PC-3 (cell line): ENCODE results near the gene CDK19. TPM values are rescaled to one million over a fixed set of nuclear protein-coding genes. Genes with fewer than 3 reads are reported as not detected.

Experiments used
- ATAC-seq: fragments of 200-7000 bp; cut with Tn5 transposase; 2 replicates; pipeline ENCODE4 v1.9.1; 2020; ENCODE audit warnings: mild to moderate bottlenecking, moderate library complexity
- BruUV-seq: library from RNA; stranded (reverse); fragments of 400-500 nt; replicated peaks from 2 replicates; lab custom pipeline; 2021; lab: Mats Ljungman, UMichigan
- CTCF ChIA-PET: fragments of 300-600 bp; sonication (Branson Sonifier 250); formaldehyde crosslinking; loops from one replicate; lab custom pipeline; 2022; ENCODE audit warnings: antibody characterized with exemption; lab: Charles Lee
- POLR2A ChIA-PET: fragments of 300-600 bp; sonication (Branson Sonifier 250); formaldehyde crosslinking; loops from one replicate; lab custom pipeline; 2022; ENCODE audit warnings: antibody characterized with exemption; ENCODE audit not compliant: unreplicated experiment; lab: Charles Lee
- DNase-seq: peaks from one replicate; pipeline ENCODE4 v3.0.0-alpha.2; 2015
- H2AFZ ChIP-seq: fragments of 300-600 bp; sonication (generic); 2 replicates; pipeline ENCODE4 v1.6.0; 2016; ENCODE audit warnings: antibody characterized with exemption, low read length
- H3F3A ChIP-seq: fragments of 300-600 bp; sonication (generic); one replicate; pipeline ENCODE4 v1.6.0; 2017; ENCODE audit warnings: antibody characterized with exemption, low read length, control low read depth, mild to moderate bottlenecking; ENCODE audit not compliant: unreplicated experiment
- H3K27ac ChIP-seq: fragments of 300-600 bp; sonication (generic); 2 replicates; pipeline ENCODE4 v1.5.1; 2016; ENCODE audit warnings: mild to moderate bottlenecking, low read length
- H3K27me3 ChIP-seq: fragments of 300-600 bp; sonication (generic); 2 replicates; pipeline ENCODE4 v1.6.1; 2016; ENCODE audit warnings: low read length, mixed read lengths
- H3K36me3 ChIP-seq: fragments of 300-600 bp; sonication (generic); 2 replicates; pipeline ENCODE4 v1.6.1; 2016; ENCODE audit warnings: low read depth, mixed run types, low read length, mixed read lengths
- H3K4me1 ChIP-seq: fragments of 300-600 bp; sonication (generic); 2 replicates; pipeline ENCODE4 v1.5.1; 2016; ENCODE audit warnings: low read length; ENCODE audit not compliant: insufficient read depth
- H3K4me2 ChIP-seq: fragments of 300-600 bp; sonication (generic); 2 replicates; pipeline ENCODE4 v1.6.0; 2016; ENCODE audit warnings: low read length
- H3K4me3 ChIP-seq: fragments of 300-600 bp; sonication (generic); 2 replicates; pipeline ENCODE4 v1.5.1; 2016; ENCODE audit warnings: mild to moderate bottlenecking, low read length, mixed read lengths
- H3K79me2 ChIP-seq: fragments of 300-600 bp; sonication (generic); 2 replicates; pipeline ENCODE4 v1.6.1; 2017; ENCODE audit warnings: low read length, mixed read lengths
- H3K9ac ChIP-seq: fragments of 300-600 bp; sonication (generic); 2 replicates; pipeline ENCODE4 v1.6.0; 2016; ENCODE audit warnings: mild to moderate bottlenecking, low read length
- H3K9me2 ChIP-seq: fragments of 300-600 bp; sonication (generic); replicated peaks from 2 replicates; pipeline ENCODE4 v1.6.1; 2016; ENCODE audit warnings: mixed run types, low read length, mixed read lengths
- H3K9me3 ChIP-seq: fragments of 300-600 bp; sonication (generic); 2 replicates; pipeline ENCODE4 v1.6.1; 2016; ENCODE audit warnings: low read length, mixed read lengths
- H4K20me1 ChIP-seq: fragments of 300-600 bp; sonication (generic); 2 replicates; pipeline ENCODE4 v1.6.1; 2016; ENCODE audit warnings: low read length, mixed read lengths
- EZH2 ChIP-seq: fragments of 300-600 bp; sonication (generic); IDR thresholded peaks from one replicate; pipeline ENCODE4 v1.6.1; 2017; ENCODE audit warnings: antibody characterized with exemption, mild to moderate bottlenecking, low read length; ENCODE audit not compliant: unreplicated experiment
- EZH2phosphoT487 ChIP-seq: fragments of 300-600 bp; sonication (generic); IDR thresholded peaks from 2 replicates; pipeline ENCODE4 v1.6.1; 2018; ENCODE audit warnings: mild to moderate bottlenecking, antibody characterized with exemption, low read length, borderline replicate concordance
- intact Hi-C: fragments of 100-400 bp; cut with micrococcal nuclease; formaldehyde crosslinking; loops from 2 replicates; pipeline ENCODE4 v1.9.0; 2023
- total RNA-seq: library from RNA; depleted of rRNA; stranded (reverse); fragments of >200 nt; gene quantifications from 2 replicates; pipeline ENCODE4 v1.2.3, GENCODE V29; 2014
- TF ChIP-seq, protein P1 (sequence below): fragments of 300-600 bp; sonication (generic); conservative IDR thresholded peaks from 2 replicates; pipeline ENCODE4 v1.5.1; 2017; ENCODE audit warnings: antibody characterized with exemption, low read depth, mild to moderate bottlenecking, low read length

Gene CDK19
- total RNA-seq, 1 experiment from 2014 or later: 4.2 TPM

- Histone ChIP-seq H3K27ac (peak overlapping the region; percentile 97), H3K36me3 (0 out of 2 replicates have a peak, but pooled peaks cover 2% of the 10 kb centered on the region), H3K27me3 (no peaks in the 10 kb centered on the region), H3K79me2 (no peaks in the 10 kb centered on the region), H4K20me1 (no peaks in the 10 kb centered on the region), H3K4me1 (peaks cover 43% of the 10 kb centered on the region), H2AFZ (no peak overlapping the region), H3K9me3 (no peaks in the 10 kb centered on the region), H3K4me3 (no peak overlapping the region), H3K9me2 (no peaks in the 10 kb centered on the region), H3K4me2 (peak overlapping the region; percentile 48), H3K9ac (peak overlapping the region; percentile 23; the same call in 1 of the 2 replicates), H3F3A (peaks cover 7% of the 10 kb centered on the region)
- TF ChIP-seq, protein P1, sequence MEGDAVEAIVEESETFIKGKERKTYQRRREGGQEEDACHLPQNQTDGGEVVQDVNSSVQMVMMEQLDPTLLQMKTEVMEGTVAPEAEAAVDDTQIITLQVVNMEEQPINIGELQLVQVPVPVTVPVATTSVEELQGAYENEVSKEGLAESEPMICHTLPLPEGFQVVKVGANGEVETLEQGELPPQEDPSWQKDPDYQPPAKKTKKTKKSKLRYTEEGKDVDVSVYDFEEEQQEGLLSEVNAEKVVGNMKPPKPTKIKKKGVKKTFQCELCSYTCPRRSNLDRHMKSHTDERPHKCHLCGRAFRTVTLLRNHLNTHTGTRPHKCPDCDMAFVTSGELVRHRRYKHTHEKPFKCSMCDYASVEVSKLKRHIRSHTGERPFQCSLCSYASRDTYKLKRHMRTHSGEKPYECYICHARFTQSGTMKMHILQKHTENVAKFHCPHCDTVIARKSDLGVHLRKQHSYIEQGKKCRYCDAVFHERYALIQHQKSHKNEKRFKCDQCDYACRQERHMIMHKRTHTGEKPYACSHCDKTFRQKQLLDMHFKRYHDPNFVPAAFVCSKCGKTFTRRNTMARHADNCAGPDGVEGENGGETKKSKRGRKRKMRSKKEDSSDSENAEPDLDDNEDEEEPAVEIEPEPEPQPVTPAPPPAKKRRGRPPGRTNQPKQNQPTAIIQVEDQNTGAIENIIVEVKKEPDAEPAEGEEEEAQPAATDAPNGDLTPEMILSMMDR: no peak
- TF ChIP-seq EZH2phosphoT487: no peak
- CTCF ChIA-PET: interaction anchor here (0.5 to 0.6 kb wide), 2 partner anchors 220 to 349 kb away, joined by 3 to 18 read pairs; no protein-coding TSS in a partner anchor
- POLR2A ChIA-PET: interaction anchor here (1.9 kb wide), 1 partner anchor 219 kb away, joined by 8 read pairs; the partner anchor contains the start of gene AMD1
- no peak for ATAC-seq
- no TSS peak for BruUV-seq
- no peak for DNase-seq
- intact Hi-C loops: no loop called here
Measured at GRCh38 chr6:110655821-110656220, 159.4 kb downstream of the CDK19 start.

- H3K4me1 ChIP-seq: peaks cover 43% of the 10 kb centered on the region
- peak overlapping the region; percentile 65 for H3K4me2 ChIP-seq
- H3K79me2 ChIP-seq: no peaks in the 10 kb centered on the region
- no peaks in the 10 kb centered on the region for H3K9me3 ChIP-seq
- ATAC-seq (peak; percentile 85), DNase-seq (peak; percentile 82)
- no peak overlapping the region for H2AFZ ChIP-seq
- peak overlapping the region; percentile 92 for H3K27ac ChIP-seq
- peaks cover 7% of the 10 kb centered on the region for H3F3A ChIP-seq
- no peaks in the 10 kb centered on the region for H3K27me3 ChIP-seq
- no peak for TF ChIP-seq EZH2phosphoT487
- TF ChIP-seq EZH2: no peak
- TF ChIP-seq, protein P1: no peak
- H3K36me3 ChIP-seq: no peaks in the 10 kb centered on the region
- no TSS peak for BruUV-seq
- no peaks in the 10 kb centered on the region for H3K9me2 ChIP-seq
- H3K9ac ChIP-seq: peak overlapping the region; percentile 52
- ChIA-PET CTCF (interaction anchor here (0.8 kb wide), 1 partner anchor 35 kb away, joined by 3 read pairs; no protein-coding TSS in a partner anchor), POLR2A (no interaction called here)
- no peaks in the 10 kb centered on the region for H4K20me1 ChIP-seq
- intact Hi-C loops: loop anchor here (1.0 kb wide), 1 partner anchor 8 kb away; no protein-coding TSS in a partner anchor
- H3K4me3 ChIP-seq: no peak overlapping the region
Measured at GRCh38 chr6:110654096-110654820, 161.0 kb downstream of the CDK19 start.

- ATAC-seq (no peak), DNase-seq (no peak)
- peak overlapping the region; percentile 65 for H3K4me2 ChIP-seq
- POLR2A ChIA-PET: no interaction called here
- TF ChIP-seq, protein P1: no peak
- TF ChIP-seq EZH2phosphoT487 (no peak), EZH2 (no peak)
- no peaks in the 10 kb centered on the region for H3K27me3 ChIP-seq
- H3F3A ChIP-seq: peaks cover 7% of the 10 kb centered on the region
- no peaks in the 10 kb centered on the region for H3K9me2 ChIP-seq
- intact Hi-C loops: no loop called here
- BruUV-seq: no TSS peak
- CTCF ChIA-PET: no interaction called here
- no peak overlapping the region for H2AFZ ChIP-seq
- no peaks in the 10 kb centered on the region for H4K20me1 ChIP-seq
- H3K4me3 ChIP-seq: no peak overlapping the region
- H3K27ac ChIP-seq: peak overlapping the region; percentile 92
- H3K9me3 ChIP-seq: no peaks in the 10 kb centered on the region
- H3K79me2 ChIP-seq: no peaks in the 10 kb centered on the region
- H3K36me3 ChIP-seq: no peaks in the 10 kb centered on the region
- peaks cover 43% of the 10 kb centered on the region for H3K4me1 ChIP-seq
- peak overlapping the region; percentile 52 for H3K9ac ChIP-seq
Measured at GRCh38 chr6:110653381-110653780, 161.9 kb downstream of the CDK19 start.
